CMK (cell line): ENCODE data around the gene TCF4.

Experiments
- DNase-seq: peaks from one replicate; pipeline ENCODE4 v3.0.0-alpha.2; 2010; ENCODE audit warnings: low read depth

The TCF4 gene

DNA sequence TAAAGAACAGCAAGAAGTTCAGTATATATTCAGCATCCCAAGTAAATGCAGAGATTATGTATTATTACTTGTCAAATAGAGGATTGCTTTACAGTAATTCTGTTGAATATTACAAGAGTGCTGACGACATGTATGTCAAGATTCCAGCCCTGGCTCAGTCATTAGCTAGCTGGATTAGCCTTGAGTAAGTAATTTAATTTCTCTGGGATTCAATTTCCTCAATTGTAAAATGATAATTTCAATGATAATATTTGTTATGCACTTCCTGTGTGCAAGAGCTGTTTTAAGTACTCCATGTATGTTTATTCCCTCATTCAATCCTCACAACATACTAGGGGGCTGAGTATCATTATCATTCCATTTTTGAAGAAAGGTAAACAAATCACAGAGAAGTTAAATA lies 44.0 kb downstream of the TCF4 start:
- no peak for DNase-seq

DNA sequence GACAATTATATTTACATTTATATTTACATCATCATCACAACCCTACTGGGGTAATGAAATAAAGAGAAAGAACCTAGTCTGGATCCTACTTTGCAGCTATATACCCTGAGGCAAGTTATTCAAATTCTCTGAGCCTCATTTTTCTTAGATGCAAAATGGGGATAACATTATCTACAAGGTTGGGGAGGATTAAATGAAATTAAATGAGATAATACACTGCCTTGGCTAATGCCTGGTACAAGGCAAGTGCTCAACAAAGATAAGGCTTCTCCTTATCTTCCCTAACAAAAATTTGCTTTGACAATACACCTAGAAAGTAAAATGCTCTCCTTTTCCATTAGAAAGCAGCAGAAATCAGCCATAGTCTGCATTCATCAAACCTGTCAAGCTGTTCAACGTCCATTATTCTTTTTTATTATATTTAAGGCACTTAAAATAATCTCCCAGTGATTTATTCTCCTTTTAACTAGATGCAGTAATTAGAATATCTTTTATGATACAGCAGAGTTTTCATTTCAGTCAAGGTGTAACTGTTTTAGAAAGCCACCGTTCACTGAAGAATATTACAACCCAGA lies 44.8 kb downstream of the TCF4 start:
- DNase-seq, result no peak

DNA sequence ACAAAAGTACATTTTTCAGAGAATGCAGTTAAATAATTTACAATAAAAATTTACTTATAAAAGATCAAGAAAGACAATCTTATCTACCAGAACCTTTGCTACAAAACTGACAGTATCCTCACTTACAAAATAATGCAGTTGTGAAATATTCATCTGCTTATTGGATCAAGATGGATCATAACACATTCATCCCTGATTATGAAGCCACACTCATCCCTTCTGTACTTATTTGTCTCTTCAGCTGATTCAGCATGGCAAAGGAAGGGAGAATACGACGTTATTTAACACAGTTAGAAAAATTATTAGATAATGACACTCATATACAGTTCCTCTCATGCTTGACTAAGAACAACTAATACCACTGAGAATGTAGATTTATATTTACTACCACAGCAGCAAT lies 46.4 kb downstream of the TCF4 start:
- DNase-seq, result no peak

DNA sequence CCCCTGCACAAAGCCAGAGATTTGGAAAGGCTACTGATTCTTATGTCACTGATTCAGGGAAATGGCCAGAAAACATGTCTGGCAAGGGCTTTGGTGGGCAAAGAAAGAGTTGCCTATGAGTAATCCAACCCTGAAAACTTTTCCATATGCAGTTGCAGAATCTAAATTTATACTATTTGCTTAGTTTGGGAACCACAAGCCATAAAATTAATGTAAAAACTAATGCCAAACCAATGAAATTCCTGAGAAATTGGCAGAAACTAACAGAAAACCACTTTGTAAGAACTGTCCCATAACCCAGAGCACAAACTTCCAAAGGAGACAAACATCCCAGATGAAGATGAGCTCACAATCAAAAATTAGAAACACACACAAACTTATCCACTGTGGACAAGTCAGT lies 48.8 kb downstream of the TCF4 start:
- no peak for DNase-seq

DNA sequence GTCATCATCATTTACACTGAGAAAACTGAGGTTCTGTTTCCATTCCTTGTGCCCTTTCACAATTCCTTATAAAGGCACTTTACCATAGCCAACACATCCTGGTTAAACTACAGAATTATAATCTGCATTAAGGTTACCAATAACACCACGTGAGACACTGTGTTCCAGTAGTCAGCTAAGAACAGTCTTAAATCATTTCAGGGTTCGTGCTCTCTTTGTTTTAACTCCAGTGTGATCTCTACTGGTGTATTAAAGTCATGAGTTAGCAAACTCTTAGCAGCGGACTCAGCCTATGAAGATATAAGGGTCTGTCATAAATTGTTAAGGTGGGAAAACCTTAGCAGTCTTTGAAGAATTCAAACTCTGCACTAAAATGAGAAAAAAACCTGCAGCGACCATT lies 53.0 kb downstream of the TCF4 start:
- no peak for DNase-seq

DNA sequence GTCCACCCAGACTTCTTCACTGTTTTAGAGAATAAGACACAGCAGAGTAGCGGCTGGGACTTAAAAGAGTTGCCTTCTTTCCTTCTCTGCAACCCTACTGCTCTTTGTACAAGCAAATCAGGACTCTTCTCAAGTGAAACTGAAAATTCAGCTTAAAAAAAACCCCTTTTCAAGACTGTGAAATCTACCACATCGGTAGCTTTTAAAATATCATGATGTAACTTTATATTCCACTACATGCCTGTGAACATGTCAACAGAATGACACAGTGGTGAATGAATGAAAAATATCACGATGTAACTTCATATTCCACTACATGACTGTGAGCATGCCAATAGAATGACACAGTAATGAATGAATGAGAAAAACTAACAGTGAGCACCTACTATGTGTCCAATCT lies 53.4 kb downstream of the TCF4 start:
- DNase-seq, result no peak

DNA sequence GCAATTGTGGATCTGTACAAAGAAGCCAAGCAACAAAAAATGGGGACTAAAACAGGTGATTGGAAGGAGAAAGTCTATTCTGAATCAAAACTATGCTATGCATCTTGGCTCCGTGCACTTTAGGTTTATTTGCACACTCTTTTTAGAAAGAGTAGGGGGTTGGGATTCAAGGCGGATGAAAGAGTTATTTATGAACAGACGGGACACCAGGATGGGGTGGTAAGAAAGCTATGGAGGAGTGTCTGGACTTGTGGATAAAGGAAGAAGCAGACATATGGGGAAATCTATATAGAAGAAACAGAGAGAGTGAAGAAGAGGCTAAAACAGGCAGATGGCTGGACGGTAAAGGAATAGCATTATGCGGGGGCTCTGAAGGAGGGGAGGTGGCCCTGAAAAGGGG lies 57.8 kb downstream of the TCF4 start:
- no peak for DNase-seq

DNA sequence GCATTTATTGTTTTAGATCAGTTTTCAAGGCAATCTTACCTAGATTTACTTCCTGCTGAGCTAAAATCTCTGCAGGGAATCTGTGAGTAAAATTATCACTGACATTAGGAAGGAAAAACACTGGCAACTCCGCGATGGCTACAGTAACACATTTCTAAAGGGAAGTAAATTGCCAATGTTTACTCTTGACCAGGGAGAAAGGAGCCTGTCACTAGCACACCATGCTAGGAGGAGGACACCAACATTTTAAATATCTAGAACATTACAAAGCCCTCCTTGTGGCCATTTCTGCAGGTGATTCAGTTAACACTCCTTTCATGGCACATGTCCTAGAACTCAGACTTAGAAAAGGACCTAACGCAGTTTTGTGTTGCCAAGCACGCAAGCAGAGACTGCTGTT lies 58.4 kb downstream of the TCF4 start:
- DNase-seq, result no peak

DNA sequence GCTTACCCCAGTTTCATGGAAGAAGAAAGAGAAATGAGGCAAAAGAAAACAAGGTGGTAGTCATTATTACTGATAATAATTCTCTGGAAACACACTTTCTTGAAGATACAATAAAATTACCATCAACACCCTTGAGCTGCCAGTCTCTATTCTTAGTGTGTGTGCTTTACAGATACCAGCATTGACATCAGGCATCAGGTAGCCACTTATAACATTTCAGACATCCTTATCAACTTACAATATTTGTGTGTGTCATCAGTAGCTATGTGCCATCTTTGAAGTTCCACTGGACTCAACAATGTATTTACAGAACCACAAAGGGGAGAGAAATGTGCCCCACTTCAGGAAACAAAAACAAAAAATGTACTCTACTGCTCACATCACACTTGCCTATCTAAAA lies 62.1 kb downstream of the TCF4 start:
- no peak for DNase-seq

DNA sequence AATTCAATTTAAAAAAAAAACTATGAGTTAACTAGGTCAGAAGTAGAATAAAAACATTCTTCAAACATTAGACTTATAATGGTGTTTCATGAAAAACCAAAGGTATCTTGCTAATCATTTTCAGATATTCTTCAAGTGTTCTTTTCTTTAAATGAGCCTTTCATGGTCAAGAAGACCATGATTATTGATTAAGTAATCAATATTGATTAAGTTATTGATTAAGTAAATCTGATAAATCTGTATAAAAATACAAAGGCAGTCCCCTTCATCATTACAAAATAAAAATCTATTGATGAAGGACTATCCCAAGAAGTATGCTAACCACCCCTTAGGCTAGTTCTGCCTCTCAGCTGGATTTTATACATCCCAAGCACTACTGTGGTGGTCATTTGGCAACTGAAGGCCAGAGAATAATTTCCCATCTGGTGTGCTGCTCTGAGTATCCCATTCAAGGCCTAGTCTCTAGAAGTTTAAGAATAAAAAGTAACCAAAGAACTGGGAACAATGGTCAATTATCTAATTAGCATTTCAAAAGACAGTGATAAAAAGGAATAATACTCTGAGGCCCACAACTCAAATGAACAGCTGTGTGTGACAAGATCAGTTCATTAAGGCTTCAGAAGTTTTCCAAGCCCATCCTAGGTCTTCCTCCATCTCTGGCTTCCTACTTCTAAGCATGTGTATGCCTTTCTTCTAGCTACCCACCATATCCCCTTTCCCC lies 63.5 kb downstream of the TCF4 start:
- no peak for DNase-seq

DNA sequence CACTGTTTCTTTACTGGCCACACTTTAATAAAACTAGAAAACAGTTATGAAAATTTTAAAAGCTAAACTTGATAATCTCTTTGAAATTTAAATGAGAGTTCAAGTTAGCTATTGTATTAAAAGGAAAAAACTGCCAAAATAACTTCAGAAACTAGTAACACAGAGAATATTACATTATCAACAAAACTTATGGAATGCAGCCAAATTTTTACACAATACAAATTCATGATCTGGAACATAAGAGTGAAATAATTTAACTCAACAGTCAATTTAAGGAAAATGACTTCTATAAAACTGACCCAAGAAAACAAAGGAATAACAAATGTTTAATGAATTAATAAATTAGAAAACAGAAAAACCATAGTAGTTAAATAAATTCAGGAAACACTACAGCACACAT lies 65.0 kb downstream of the TCF4 start:
- DNase-seq, result no peak

DNA sequence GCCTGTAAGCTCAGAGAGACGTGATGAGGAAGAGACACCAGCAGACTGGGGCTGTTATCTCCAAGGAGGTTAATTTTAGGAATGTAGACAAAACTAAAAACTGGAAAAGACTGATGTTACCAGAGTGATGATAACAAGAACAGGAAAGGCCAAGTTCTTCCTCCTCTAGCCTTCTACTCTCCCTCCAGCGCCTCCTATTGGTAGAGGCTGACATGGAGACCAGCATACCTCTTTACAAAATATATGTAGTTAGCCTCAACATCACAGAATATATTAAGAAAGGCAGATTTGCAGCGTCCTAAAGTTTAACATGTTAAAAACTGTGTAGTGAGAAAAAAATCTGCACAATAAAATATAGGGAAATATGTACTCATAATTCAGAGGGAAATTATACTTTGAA lies 66.0 kb downstream of the TCF4 start:
- peak; percentile 9 for DNase-seq

DNA sequence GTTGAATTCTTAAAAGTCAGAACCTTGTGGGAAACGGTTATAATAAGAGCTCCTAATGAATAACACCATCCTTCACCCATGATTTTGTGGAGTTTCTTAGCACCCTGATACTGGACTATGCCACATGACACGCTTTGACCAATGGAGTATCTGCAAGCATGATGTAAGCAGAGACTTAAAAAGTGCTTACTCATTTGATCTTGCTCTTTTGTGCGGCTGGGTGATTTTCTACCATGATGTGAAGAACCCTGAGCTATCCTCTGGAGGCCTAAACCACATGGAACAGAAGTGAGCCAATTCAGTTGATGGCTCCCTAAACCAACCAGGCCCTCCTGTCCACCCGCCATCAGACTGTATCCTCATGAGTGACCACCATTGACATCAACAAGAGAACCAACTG lies 70.9 kb downstream of the TCF4 start:
- DNase-seq, result no peak

DNA sequence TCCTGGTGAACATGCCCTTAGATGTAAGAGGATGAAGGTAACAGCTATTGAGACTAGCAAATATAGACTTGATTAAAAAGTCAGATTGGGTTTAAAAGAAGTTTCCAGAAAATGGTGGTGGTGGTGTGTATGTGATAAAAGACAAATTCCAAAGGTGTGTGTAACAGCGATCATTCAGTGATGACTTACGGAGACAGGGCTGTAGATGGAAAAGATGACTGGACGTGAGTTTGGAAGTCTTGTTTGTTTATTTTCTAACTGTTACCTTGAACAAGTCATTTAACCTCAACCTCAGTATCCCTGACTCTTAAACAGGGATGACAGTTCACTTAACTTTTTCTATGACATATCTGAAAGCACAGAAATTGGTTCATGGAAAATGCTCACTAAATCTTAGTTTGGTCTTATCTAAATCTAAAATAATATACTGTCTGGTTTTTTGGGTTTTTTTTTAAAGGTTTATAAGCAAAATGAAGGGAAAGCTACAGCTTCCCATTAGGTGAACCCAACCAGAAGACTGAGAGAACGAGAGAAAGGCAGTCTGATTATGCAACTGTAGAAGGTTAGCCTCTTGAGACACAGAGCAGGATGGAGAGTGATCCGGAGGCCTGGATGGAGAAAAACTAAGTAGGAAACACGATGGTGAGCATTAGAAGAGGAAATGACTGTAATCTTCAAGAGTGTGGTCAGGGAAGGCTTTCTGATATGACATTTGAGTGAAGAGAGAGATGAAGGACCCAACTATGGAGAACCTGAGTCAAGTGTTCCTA lies 71.9 kb downstream of the TCF4 start:
- no peak for DNase-seq

DNA sequence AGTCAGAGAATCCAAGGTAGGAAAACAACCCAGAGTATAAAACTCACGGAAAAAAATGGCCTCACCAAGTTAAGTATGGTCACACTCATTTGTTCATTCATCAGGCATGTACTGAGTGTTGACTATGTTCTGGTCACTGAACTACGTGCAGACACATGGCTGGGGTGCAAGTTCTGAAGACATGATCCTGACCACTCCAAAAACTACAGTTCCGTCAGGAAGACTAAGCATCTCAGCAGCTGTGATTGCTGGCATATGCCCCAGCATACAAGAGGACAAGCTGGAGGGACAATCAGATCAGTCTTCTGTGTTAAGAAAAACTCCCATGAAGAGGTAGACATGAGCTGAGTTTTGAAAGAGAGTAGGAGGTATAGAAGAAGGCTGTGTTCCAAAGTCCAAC lies 72.8 kb downstream of the TCF4 start:
- DNase-seq, result no peak

DNA sequence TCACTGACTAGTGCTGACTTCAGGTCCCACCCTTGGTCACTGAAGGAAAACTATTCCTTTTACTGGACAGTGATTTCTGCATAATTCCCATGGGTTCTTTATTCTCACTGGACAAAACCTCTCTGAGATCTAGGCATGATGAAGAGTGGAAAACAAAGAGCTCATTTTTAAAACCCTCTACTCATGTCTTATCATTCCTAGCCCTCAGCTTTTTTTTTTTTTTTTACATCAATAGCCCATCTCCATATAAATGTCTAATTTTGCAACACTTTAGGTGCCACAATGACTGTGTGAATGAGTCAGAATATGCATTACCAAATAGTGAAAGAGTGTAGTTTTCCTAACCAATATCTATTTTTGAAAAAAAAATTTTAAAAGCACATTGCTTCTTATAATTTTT lies 74.8 kb downstream of the TCF4 start:
- no peak for DNase-seq

DNA sequence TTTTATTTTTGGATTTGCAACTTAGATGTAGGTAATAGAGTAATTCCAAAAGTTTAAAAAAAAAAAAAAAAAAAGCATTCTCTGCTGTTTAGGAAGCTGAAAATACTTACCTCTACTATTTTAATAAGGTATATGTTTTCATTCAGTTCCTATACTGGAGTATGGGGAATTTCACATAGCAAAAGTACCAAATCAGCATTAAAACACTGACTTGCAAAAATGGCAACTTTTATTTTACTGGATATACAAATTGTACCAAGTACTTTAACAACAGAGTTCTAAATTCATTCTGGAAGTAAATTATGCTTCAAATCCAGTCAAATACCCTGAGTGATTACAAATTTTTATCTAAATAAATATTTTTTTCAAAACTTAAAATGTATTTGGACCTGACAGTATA lies 76.7 kb downstream of the TCF4 start:
- no peak for DNase-seq

DNA sequence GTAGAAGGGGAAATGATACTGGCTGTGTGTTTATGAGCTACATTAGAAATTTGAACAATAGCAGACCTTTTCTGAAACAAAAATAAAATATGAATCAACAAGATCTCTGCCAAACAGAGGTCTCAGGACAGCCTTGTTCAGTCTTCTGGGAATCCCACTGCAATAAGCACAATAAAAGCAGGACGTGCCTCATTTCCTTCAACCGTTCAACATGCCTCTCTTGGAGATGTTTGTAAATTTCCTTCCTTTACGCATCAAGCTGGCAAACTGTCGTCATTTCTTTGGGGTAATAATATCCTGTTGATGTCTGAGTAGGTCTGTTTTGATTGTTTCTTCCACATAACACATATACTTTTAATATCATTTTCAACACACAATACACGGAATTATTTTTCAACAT lies 77.2 kb downstream of the TCF4 start:
- DNase-seq, result no peak

DNA sequence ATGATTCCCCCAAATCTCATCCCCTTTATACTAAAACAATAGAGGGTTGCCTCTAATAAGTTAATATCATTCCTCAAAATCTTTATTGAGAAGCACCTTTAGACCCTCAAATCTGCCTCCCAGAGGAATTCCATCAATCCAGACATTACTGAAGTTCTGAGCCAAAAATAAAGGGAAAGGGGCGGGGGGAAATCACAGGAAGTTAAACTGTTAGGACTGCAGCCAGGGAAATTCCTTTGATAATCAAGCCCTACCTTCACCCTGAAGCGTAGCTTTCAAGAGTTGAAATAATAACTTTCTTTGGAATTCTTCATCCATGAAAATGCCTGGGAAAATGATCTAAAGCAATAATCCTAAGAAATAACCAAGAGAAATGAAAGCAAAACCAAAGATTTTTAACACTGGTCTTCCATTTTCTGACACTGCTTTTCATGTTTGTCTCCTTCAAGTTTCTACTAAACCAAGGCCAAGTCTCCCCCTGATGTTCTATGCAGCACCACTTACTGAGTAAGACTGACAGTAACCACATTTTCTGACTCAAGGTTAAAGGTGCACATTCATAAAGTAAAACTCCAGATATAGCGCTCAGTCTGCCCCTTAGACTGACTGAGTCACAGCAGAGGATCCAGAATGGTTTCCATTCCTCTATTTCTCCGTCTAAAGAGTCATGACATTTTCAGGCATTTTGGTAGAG lies 78.2 kb downstream of the TCF4 start:
- DNase-seq, result no peak

DNA sequence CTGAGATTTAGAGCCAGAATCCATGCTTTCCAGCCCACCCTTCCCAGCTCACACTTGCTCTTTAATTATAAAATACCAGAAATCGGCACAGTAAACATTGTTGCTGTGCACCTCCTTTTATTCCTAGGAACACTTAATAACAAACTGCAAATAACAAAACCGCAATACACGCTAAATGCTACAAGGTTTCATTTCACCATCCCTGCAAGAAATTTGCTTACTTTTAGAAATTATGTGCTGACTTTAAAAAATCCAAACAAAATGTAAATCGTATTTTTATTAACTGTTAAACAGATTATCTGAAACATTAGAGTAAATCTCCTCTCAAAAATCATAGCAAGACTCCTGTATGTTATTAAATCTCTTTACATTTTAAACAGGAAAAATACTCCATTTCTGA lies 79.3 kb downstream of the TCF4 start:
- DNase-seq, result no peak

DNA sequence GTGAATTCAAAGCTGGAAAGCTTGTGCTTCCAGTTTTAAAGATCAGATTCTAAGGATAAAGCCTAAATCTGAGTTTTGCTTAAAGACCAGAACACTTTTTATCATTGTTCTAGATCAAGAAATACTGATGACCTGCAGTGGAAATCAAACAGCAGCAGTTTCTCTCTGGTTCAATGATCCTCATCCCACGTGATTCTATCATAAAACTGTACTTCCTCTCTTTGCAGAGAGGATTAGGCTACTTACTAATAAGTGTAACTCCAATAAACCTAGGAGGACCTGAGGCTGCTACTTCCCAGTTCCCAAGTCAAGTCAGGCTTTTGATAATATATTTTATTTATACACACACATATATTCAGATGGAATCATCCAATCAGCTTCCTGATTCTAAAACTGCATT lies 81.9 kb downstream of the TCF4 start:
- no peak for DNase-seq

DNA sequence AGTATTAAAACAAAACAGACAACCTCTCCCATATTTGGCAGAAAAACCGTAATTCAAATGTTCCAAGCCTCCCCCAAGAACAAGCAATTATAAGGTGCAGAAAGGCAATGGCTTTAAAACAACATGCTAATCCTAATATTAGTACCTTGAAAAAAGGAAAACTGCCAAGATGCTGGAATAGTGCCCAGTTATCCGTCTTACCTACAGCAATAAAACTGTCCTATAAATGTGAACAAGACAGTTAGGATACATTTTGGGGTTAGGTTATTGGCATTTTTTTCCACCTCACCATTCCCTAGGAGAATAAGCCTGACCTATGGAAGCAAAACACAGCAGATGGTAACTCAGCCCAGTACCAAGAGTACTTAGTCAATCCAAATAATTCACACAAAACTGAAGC lies 83.2 kb downstream of the TCF4 start:
- no peak for DNase-seq
